Measurements from ENCODE around the gene ZNF442.
A peak's percentile ranks its signal among the peaks of the same experiment; 100 is the strongest.

ZNF442 gene

DNA sequence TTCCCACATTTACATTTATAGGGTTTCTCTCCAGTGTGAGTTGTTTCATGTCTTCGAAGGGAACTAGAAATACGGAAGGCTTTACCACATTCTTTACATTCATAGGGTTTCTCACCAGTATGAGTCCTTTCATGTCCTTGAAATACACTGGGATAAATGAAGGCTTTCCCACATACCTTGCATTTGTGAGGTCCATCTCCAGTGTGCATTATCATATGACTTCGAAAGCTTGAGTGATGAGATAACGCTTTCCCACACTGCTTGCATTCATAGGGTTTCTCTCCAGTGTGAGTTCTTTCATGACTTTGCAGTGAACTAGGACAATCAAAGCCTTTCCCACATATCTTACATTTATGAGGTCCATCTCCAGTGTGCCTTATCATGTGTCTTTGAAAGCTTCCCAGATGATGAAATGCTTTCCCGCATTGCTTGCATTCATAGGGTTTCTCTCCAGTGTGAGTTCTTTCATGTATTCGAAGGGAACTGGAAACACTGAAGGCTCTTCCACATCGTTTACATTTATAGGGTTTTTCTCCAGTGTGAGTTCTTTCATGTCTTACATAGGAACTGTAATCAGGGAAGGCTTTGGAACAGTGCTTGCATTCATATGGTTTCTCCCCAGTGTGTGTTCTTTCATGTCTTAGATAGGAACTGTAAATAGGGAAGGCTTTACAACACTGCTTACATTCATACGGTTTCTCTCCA, 15.1 kb downstream of the ZNF442 start:
- H3K4me3 ChIP-seq (ENCODE audit: low read depth, low read length) = no peak overlapping the region
- H3K36me3 ChIP-seq = no peaks in the 10 kb centered on the region
- DNase-seq = no peak
- peaks cover 8% of the 10 kb centered on the region; the same call in 1 of the 2 replicates for H3K9me3 ChIP-seq
- no peaks in the 10 kb centered on the region for H3K4me1 ChIP-seq
- no peaks in the 10 kb centered on the region for H3K27me3 ChIP-seq
- TF ChIP-seq, protein P1, sequence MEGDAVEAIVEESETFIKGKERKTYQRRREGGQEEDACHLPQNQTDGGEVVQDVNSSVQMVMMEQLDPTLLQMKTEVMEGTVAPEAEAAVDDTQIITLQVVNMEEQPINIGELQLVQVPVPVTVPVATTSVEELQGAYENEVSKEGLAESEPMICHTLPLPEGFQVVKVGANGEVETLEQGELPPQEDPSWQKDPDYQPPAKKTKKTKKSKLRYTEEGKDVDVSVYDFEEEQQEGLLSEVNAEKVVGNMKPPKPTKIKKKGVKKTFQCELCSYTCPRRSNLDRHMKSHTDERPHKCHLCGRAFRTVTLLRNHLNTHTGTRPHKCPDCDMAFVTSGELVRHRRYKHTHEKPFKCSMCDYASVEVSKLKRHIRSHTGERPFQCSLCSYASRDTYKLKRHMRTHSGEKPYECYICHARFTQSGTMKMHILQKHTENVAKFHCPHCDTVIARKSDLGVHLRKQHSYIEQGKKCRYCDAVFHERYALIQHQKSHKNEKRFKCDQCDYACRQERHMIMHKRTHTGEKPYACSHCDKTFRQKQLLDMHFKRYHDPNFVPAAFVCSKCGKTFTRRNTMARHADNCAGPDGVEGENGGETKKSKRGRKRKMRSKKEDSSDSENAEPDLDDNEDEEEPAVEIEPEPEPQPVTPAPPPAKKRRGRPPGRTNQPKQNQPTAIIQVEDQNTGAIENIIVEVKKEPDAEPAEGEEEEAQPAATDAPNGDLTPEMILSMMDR (IDR thresholded peaks at IDR 0.05; ENCODE audit: low read depth, low read length) = no peak

DNA sequence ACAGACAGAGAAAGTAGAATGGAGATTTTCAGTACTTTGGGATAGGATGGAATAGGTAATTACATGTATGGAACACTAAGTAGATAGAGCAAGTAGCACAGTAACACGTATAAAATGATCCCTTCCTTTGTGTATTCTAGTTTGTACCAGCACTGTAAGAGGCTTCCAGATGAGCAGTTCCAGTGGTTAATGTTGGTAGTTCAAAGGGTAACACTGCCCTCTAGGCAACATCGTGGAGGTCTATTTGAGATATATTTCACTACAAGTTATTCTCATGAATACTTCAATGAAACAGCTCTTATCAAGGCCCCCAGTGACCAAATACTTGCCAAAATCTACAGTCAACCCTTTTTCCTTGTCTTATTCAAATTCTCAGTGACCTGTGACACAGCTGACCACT, 18.6 kb downstream of the ZNF442 start:
- no peak for DNase-seq
- peaks cover 3% of the 10 kb centered on the region; the same call in 1 of the 2 replicates for H3K9me3 ChIP-seq
- no peaks in the 10 kb centered on the region for H3K27me3 ChIP-seq
- TF ChIP-seq, protein P1 (IDR thresholded peaks at IDR 0.05; ENCODE audit: low read depth, low read length) = peak; percentile 33
- no peak overlapping the region for H3K4me3 ChIP-seq (ENCODE audit: low read depth, low read length)
- H3K4me1 ChIP-seq = no peaks in the 10 kb centered on the region
- no peaks in the 10 kb centered on the region for H3K36me3 ChIP-seq

DNA sequence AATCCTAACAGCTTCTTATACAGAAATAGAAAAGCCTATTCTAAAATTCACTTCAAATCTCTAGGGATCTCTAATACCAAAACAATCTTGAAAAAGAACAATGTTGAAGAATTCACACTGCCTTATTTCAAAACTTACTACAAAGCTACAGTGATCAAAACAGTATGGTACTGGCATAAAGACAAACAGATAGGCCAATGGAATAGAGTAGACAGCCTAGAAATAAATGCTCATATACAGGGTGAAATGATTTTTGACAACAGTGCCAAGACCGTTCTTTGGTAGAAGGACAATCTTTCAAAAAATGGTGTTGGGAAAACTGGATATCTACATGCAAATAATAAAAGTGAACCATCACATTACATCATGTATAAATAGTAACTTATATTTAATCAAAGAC, 20.3 kb downstream of the ZNF442 start:
- DNase-seq = no peak
- Histone ChIP-seq H3K9me3 (no peaks in the 10 kb centered on the region; the same call in 1 of the 2 replicates), H3K4me1 (no peaks in the 10 kb centered on the region), H3K4me3 (ENCODE audit: low read depth, low read length) (no peak overlapping the region), H3K27me3 (no peaks in the 10 kb centered on the region), H3K36me3 (no peaks in the 10 kb centered on the region)
- TF ChIP-seq, protein P1 (IDR thresholded peaks at IDR 0.05; ENCODE audit: low read depth, low read length) = no peak

DNA sequence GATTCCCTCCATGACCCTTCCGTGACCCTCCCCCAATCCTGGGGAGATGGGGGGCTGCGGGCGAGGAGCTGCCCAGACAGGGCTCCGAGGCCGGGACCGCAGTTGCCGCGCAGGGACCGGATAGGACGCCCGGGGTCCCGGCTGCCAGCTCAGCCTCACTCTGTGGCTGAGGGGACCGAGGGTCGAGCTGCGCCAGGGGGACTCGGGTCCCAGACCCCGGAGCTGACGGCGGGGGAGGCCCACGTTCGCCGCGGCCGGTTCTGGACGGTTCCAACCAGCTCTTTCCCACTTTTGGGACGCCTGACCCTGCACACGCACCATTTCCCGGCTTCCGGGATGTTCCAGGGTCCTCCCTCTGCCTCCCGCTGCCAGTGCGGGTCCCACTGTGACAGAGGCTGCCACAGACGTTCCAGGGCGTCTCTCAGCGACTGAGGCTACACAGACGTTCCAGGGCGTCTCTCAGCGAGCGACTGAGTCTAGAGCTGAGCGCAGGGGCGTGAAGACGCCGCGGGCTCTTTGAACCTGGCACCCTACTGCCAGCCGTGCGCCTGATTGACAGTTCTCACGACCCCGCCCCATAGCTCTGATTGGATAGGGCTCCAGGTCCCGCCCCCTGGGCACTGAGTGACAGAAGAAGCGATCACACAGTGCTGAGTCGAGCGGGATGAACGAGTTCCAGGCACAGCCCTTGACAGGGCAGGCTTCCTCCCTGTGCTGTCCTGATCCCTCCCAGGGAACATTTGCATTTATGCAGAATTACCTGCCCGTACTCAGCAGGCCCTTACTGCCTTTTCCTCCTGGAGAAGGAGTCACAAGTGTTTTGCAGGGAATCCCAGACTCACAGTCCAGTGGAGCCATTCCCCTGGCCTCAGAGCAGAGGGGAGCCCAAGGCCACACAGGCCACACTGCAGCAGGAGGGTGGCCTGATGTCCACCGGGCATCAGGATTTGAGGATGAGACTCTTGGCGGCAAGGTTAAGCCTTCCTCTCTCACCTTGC, 32.0 kb downstream of the ZNF442 start, which contains the start of gene ZNF563:
ZNF563 (minus strand) TSS at position 472 of the 998 bp plus-strand sequence; CDS start at position 321, 151 bp downstream.
- peak; percentile 97 for DNase-seq
- peak within 1 kb of the TSS; percentile 87 for H3K4me3 ChIP-seq (ENCODE audit: low read depth, low read length)

DNA sequence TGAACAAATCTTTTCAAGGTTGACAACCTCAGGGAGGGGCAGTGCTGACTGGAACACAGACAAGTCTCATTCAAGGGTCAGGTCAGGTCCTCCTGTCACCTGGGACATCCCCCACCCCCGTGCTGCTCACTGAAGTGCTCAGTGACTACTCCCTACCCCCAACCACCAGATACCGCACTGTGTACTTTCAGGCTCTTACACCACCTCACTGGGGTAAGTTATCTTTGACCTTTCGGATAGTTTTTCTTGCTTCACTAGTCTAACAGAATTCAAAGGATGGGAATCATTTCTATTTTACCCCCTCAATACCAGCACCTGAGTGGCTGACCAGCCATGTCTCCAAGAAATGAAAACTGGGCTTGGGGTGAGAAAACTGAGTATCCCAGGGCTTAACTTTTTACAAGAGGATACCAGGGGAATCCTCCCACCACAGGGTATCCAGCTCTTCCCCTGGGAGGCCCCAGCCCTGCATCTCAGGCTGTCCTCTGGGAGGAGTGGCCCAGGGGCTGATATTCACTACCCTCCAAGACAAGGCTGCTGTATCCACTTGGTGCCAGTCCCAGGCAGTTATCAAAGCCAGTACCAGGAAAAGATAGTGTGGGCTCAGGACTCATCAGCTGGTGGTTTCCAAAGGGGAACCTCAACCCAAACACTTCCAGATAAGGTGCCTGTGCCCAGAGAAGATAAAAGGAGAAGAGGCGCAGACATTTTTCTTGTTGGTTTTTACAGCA, 34.1 kb downstream of the ZNF442 start:
- no peaks in the 10 kb centered on the region for H3K36me3 ChIP-seq
- DNase-seq = no peak
- H3K27me3 ChIP-seq = no peaks in the 10 kb centered on the region
- H3K9me3 ChIP-seq = no peaks in the 10 kb centered on the region
- no peaks in the 10 kb centered on the region for H3K4me1 ChIP-seq
- TF ChIP-seq, protein P1 (IDR thresholded peaks at IDR 0.05; ENCODE audit: low read depth, low read length) = no peak
- H3K4me3 ChIP-seq (ENCODE audit: low read depth, low read length) = no peak overlapping the region

More for the DNA sequence above, 32.0 kb downstream of the ZNF442 start, which contains the start of gene ZNF563:
- TF ChIP-seq, protein P1 (IDR thresholded peaks at IDR 0.05; ENCODE audit: low read depth, low read length) = no peak
- Histone ChIP-seq H3K27me3 (no peaks in the 10 kb centered on the region), H3K4me1 (no peaks in the 10 kb centered on the region), H3K9me3 (no peaks in the 10 kb centered on the region), H3K36me3 (no peaks in the 10 kb centered on the region)

Data from BE2C (cell line).